ENCODE data around the gene HAPLN2. TPM values are rescaled to one million over a fixed set of nuclear protein-coding genes. Genes with fewer than 3 reads are reported as not detected.

Gene HAPLN2
- total and polyA plus RNA-seq, 2 of the 4 experiments (the other 2 are of a cell fraction): not detected

DNA sequence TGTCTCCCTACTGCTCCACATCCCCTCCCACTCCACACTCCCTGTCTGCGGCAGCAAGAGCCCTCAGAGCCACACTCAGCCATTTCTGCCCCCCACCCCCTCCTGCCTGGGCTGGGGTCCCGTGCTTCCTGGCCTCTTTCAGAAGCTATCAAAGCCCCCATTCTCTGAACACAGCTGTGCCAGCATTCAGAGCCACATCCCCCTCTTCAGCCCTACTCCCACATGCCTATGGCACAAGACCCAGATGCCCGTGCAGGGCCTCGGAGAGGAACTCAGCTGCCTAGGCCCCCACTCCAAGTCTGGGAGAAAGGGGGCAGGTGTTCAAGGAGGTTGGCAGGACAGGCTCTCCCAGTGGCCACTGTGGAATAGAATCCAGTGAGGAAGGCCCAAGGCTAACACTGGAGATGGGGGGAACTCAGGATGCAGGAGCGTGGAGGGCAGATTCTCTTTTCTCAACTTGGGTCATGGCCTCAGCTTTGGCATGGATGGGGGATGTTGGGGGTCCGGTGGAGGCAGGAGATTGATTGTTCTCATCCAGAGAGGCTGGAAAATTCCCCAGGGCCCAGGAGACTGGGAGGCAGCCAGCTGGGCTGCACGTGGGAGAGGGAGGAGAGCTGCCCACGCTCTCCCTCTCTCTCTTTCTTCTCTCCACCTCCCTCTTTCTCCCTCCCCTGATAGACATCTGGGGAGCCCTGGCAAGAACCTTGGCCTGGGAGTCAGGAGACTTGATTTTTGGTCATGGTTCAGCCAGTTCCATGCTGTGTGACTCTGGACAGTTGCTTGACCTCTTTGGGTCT, 19.2 kb downstream of the HAPLN2 start:
- intact Hi-C loops (cut with micrococcal nuclease) (no loop called here), in situ Hi-C loops (cut with MboI; ENCODE audit: low sequenced_read_pairs) (no loop called here), dilution Hi-C loops (cut with HindIII; ENCODE audit: low sequenced_read_pairs, unreplicated experiment) (no loop called here)
- H3K27me3 ChIP-seq (ENCODE audit: control insufficient read depth, insufficient read depth, low read length): peaks cover 85% of the 10 kb centered on the region
- peaks cover 11% of the 10 kb centered on the region; the same call in 1 of the 2 replicates for H4K20me1 ChIP-seq (ENCODE audit: insufficient read depth, low read length)
- H3K23ac ChIP-seq (ENCODE audit: low read depth, low read length): no peak overlapping the region
- H2AK9ac ChIP-seq (replicated peaks; ENCODE audit: low read depth, low read length, poor library complexity): no peak overlapping the region
- H2BK120ac ChIP-seq (ENCODE audit: low read depth, low read length): no peak overlapping the region
- no peak overlapping the region for H2AK5ac ChIP-seq (ENCODE audit: low read depth, low read length)
- BruUV-seq (replicated peaks): no TSS peak
- H2BK5ac ChIP-seq (ENCODE audit: low read depth, low read length, poor library complexity, severe bottlenecking): no peak overlapping the region
- no peak overlapping the region for H3K14ac ChIP-seq (replicated peaks; ENCODE audit: low read depth, low read length)
- H3K4me1 ChIP-seq (ENCODE audit: control insufficient read depth, insufficient read depth, low read length): no peaks in the 10 kb centered on the region; the same call in 1 of the 2 replicates
- POLR2A ChIA-PET (ENCODE audit: unreplicated experiment): no interaction called here
- no peak overlapping the region for H2BK20ac ChIP-seq (ENCODE audit: low read depth, low read length)
- H2AFZ ChIP-seq (replicated peaks; ENCODE audit: low read length, poor library complexity): no peak overlapping the region
- CTCF ChIA-PET: no interaction called here
- H3K36me3 ChIP-seq (ENCODE audit: control insufficient read depth, insufficient read depth, low read length): no peaks in the 10 kb centered on the region
- DNase-seq: no peak
- no peak overlapping the region for H2BK15ac ChIP-seq (ENCODE audit: low read depth, low read length)
- H3K4ac ChIP-seq (ENCODE audit: low read depth, low read length): no peak overlapping the region
- no peak overlapping the region for H3K9ac ChIP-seq (ENCODE audit: low read depth, low read length)
- ATAC-seq (ENCODE audit: low read depth): no peak
- H3K9me1 ChIP-seq (ENCODE audit: insufficient read depth, low read length): no peaks in the 10 kb centered on the region
- no peak overlapping the region for H4K5ac ChIP-seq (ENCODE audit: low read depth, low read length)
- no peaks in the 10 kb centered on the region for H3K9me3 ChIP-seq (ENCODE audit: control insufficient read depth, insufficient read depth, low read length)
- no peak overlapping the region for H3K27ac ChIP-seq (ENCODE audit: insufficient read depth, low read length)
- H4K91ac ChIP-seq (ENCODE audit: insufficient read depth, low read depth, low read length): no peak overlapping the region
- no peak overlapping the region for H3K4me2 ChIP-seq (ENCODE audit: low read depth, low read length)
- no peak overlapping the region for H4K8ac ChIP-seq (ENCODE audit: low read depth in 2 of 2, low read length in 2 of 2)
- no peak overlapping the region for H3K4me3 ChIP-seq (ENCODE audit: insufficient read depth, low read depth, low read length)
- 38% methylated on average over 2 of the region's 8 CpGs; no CpG with 5 or more reads in 1 of the 2 experiments for WGBS, 2 experiments (ENCODE audit: extremely low coverage in 2 of 2, insufficient read length in 1 of 2)
- H3K79me1 ChIP-seq (ENCODE audit: low read depth in 1 of 2, low read length in 2 of 2): no peaks in the 10 kb centered on the region
- no peak overlapping the region for H3K18ac ChIP-seq (ENCODE audit: low read depth, low read length)
- H3K56ac ChIP-seq (ENCODE audit: extremely low read depth, insufficient read depth, low read length): no peak overlapping the region
- TF ChIP-seq CEBPB (IDR thresholded peaks at IDR 0.05; ENCODE audit: low read depth, low read length): no peak
- no peak for TF ChIP-seq MXI1 (IDR thresholded peaks at IDR 0.05; ENCODE audit: borderline replicate concordance, low read depth, low read length)
- TF ChIP-seq NFE2L2 (IDR thresholded peaks at IDR 0.05; ENCODE audit: low read depth, low read length): no peak

Data from IMR-90 (cell line).